Neural cell (in vitro differentiated cells): ENCODE measurements around the gene GUCY2F.

Source experiments
- EP300 ChIP-seq: fragments of 450-650 bp; conservative IDR thresholded peaks from 2 replicates; pipeline ENCODE4 v1.6.1; 2014; ENCODE audit warnings: antibody characterized with exemption, mild to moderate bottlenecking, moderate library complexity; ENCODE audit not compliant: poor library complexity, severe bottlenecking
- EZH2 ChIP-seq: fragments of 200-600, 300-800 bp; shearing (Covaris generic), sonication (generic); IDR thresholded peaks from 2 replicates; pipeline ENCODE4 v1.6.1; 2014; ENCODE audit warnings: antibody characterized with exemption, low read length, borderline replicate concordance, mild to moderate bottlenecking; ENCODE audit not compliant: insufficient read depth, poor library complexity, severe bottlenecking
- MXI1 ChIP-seq: fragments of 450-650 bp; conservative IDR thresholded peaks from 2 replicates; pipeline ENCODE4 v1.6.1; 2014; ENCODE audit warnings: antibody characterized with exemption, mild to moderate bottlenecking; ENCODE audit not compliant: poor library complexity, severe bottlenecking
- POLR2AphosphoS5 ChIP-seq: IDR thresholded peaks from 2 replicates; pipeline ENCODE4 v1.6.1; 2012
- RAD21 ChIP-seq: fragments of 450-650 bp; conservative IDR thresholded peaks from 2 replicates; pipeline ENCODE4 v1.6.1; 2014; ENCODE audit warnings: antibody characterized with exemption, mild to moderate bottlenecking, moderate library complexity
- SMC3 ChIP-seq: fragments of 450-650 bp; conservative IDR thresholded peaks from 2 replicates; pipeline ENCODE4 v1.6.1; 2014; ENCODE audit warnings: antibody characterized with exemption, mild to moderate bottlenecking, moderate library complexity; ENCODE audit not compliant: poor library complexity
- TAF1 ChIP-seq: IDR thresholded peaks from 2 replicates; pipeline ENCODE4 v1.6.1; 2012; ENCODE audit warnings: low read depth
- TF ChIP-seq, protein P1 (sequence below): fragments of 450-650 bp; IDR thresholded peaks from 2 replicates; pipeline ENCODE4 v1.5.1; 2014; ENCODE audit warnings: antibody characterized with exemption, mild to moderate bottlenecking, moderate library complexity; ENCODE audit not compliant: poor library complexity, severe bottlenecking
- TF ChIP-seq, protein P2 (sequence below): IDR thresholded peaks from 2 replicates; pipeline ENCODE4 v1.6.1; 2012; ENCODE audit warnings: borderline replicate concordance

DNA sequence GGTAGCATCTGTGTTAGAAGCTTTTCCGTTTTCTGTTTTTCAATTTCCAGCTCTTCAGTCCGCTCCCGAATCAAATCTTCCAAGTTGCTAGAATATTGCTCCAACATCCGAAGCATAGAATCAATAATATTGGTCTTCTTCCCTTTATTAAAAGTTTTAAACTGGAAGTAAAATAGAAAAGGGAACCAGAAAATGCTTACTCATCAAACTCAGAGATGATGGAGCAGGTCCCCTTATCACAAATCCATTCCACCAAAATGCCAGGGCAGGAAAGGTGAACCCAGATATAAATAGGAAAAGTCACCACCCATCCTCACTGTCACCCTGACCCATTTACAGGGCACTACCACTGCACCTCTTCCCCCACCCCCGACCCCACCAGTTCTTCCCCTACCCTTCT lies 89.0 kb downstream of the GUCY2F start:
- TF ChIP-seq, protein P1, sequence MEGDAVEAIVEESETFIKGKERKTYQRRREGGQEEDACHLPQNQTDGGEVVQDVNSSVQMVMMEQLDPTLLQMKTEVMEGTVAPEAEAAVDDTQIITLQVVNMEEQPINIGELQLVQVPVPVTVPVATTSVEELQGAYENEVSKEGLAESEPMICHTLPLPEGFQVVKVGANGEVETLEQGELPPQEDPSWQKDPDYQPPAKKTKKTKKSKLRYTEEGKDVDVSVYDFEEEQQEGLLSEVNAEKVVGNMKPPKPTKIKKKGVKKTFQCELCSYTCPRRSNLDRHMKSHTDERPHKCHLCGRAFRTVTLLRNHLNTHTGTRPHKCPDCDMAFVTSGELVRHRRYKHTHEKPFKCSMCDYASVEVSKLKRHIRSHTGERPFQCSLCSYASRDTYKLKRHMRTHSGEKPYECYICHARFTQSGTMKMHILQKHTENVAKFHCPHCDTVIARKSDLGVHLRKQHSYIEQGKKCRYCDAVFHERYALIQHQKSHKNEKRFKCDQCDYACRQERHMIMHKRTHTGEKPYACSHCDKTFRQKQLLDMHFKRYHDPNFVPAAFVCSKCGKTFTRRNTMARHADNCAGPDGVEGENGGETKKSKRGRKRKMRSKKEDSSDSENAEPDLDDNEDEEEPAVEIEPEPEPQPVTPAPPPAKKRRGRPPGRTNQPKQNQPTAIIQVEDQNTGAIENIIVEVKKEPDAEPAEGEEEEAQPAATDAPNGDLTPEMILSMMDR = no peak
- TF ChIP-seq TAF1 (no peak), EZH2 (no peak), POLR2AphosphoS5 (no peak), EP300 (no peak), RAD21 (no peak), SMC3 (no peak), MXI1 (no peak)
- TF ChIP-seq, protein P2, sequence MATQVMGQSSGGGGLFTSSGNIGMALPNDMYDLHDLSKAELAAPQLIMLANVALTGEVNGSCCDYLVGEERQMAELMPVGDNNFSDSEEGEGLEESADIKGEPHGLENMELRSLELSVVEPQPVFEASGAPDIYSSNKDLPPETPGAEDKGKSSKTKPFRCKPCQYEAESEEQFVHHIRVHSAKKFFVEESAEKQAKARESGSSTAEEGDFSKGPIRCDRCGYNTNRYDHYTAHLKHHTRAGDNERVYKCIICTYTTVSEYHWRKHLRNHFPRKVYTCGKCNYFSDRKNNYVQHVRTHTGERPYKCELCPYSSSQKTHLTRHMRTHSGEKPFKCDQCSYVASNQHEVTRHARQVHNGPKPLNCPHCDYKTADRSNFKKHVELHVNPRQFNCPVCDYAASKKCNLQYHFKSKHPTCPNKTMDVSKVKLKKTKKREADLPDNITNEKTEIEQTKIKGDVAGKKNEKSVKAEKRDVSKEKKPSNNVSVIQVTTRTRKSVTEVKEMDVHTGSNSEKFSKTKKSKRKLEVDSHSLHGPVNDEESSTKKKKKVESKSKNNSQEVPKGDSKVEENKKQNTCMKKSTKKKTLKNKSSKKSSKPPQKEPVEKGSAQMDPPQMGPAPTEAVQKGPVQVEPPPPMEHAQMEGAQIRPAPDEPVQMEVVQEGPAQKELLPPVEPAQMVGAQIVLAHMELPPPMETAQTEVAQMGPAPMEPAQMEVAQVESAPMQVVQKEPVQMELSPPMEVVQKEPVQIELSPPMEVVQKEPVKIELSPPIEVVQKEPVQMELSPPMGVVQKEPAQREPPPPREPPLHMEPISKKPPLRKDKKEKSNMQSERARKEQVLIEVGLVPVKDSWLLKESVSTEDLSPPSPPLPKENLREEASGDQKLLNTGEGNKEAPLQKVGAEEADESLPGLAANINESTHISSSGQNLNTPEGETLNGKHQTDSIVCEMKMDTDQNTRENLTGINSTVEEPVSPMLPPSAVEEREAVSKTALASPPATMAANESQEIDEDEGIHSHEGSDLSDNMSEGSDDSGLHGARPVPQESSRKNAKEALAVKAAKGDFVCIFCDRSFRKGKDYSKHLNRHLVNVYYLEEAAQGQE = no peak
